Endothelial cell of hepatic sinusoid (primary cell): ENCODE results near the gene RNPEP.
"Not testable (repeated sequence)": the region's sequence is repeated elsewhere in the genome, so short reads cannot be mapped to it uniquely, and the experiment has no call there.

Experiments
- in situ Hi-C: cut with HindIII; loops from 2 replicates; pipeline ENCODE4 v1.10.0; 2017; ENCODE audit warnings: low sequenced_read_pairs

RNPEP gene

GRCh38 chr1:201955009-201955728 lies 27.3 kb upstream of the RNPEP start, which contains the start of gene TIMM17A:
Gene TIMM17A (plus strand): TSS chr1:201955503. CDS start chr1:201955527, 24 bp downstream.
- in situ Hi-C loops: loop anchor here (10.0 kb wide), 1 partner anchor 110 kb away; no protein-coding TSS in a partner anchor

- in situ Hi-C loops: loop anchor here (10.0 kb wide), 1 partner anchor 111 kb away; no protein-coding TSS in a partner anchor
Measured at GRCh38 chr1:201955729-201956143, 26.7 kb upstream of the RNPEP start.

DNA sequence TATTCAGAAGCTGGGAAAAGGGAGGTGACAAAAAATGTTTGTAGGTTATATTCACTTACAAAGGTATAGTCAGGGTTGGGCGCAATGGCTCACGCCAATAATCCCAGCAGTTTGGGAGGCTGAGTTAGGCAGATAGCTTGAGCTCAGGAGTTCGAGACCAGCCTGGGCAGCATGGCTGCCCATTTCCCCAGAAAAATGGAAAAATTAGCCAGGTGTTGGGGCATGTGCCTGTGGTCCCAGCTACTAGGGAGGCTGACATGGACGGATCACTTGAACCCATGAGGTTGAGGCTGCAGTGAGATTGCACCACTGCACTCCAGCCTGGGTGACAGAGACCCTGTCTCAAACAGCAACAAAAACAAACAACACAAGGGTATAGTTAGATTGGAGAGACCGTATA lies 24.1 kb upstream of the RNPEP start:
- in situ Hi-C loops: loop anchor here (10.0 kb wide), 1 partner anchor 114 kb away; no protein-coding TSS in a partner anchor

GRCh38 chr1:201962382-201962781 lies 20.1 kb upstream of the RNPEP start:
- in situ Hi-C loops: not testable (repeated sequence)

- in situ Hi-C loops: no loop called here
Measured at GRCh38 chr1:201964261-201964660, 18.2 kb upstream of the RNPEP start.

- in situ Hi-C loops: no loop called here
Measured at GRCh38 chr1:201966171-201966570, 16.3 kb upstream of the RNPEP start.

- in situ Hi-C loops: no loop called here
Measured at GRCh38 chr1:201968202-201968925, 14.1 kb upstream of the RNPEP start.

DNA sequence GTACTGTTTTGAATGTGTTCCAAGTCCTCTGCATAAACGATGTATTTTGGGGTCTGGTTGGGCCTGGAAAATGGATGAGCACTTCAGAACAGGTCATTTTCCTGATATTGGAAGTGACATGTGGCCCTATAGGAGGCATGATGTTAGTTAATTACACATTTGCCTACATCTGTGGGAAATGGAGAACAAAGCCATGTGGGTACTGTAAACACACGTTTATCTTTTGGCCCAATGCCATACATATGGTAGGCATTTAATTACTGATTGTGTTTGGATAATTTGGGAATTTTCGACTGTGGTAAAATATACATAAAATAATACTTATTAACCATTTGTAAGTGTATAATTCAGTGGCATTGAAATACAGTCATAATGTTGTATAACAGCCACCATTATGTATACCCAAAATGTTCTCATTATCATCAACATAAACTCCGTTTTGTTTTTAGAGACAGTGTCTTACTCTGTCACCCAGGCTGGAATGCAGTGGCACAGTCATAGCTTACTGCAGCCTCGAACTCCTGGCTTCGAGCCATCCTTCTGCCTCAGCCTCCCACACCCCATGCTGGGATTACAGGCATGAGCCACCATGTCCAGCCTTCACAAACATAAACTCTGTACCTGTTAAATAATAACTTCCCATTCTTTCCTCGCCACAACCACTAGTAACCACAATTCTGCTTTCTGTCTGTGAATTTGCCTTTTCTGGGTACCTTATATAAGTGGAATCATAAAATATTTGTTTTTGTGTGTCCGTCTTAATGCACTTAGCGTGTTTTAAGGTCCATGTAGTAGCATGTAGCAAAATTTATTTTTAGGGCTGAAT lies 11.9 kb upstream of the RNPEP start:
- in situ Hi-C loops: no loop called here

GRCh38 chr1:201982082-201982622 lies 296 bp upstream of the RNPEP start:
- in situ Hi-C loops: no loop called here

DNA sequence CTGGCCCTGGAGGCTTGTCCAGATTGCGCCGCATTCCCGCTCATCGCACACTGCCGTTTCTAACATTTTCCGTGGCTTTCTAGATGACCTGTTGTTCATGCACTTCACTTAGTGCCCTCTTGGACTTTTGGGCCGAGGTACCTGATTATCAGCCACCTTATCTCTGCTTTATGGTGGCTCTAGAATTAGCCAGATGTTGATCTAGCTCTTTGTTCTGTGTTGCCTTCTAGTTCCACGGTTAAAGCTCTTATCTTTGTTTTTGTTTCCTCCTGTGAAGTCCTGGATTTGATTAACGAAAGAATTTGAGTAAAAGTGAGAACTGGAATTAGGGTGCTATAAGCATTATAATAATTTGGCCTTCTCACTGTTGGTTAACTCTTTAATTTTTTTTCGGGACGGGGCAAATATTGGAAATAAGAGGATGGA lies 945 bp downstream of the RNPEP start:
- in situ Hi-C loops: no loop called here

DNA sequence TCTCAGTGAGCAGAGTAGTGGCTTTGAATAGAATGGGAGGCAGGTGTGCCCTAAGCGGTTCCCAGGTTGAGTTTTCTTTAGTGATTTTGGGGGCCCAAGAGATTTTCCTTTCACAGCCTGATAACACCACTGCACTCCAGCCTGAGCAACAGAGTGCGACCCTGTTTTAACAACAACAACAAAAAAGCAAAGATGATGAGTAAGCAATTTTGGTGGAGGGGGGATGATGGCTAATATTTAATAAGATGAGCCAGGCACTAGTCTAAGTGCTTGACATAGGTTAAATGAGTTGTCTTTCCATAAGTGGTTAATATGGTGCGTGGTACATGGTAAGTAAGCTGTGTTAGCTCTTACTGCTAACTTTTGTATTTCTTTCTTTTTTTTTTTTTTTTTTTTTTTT lies 2.0 kb downstream of the RNPEP start:
- in situ Hi-C loops: no loop called here

GRCh38 chr1:201985355-201985754 lies 2.9 kb downstream of the RNPEP start:
- in situ Hi-C loops: no loop called here

DNA sequence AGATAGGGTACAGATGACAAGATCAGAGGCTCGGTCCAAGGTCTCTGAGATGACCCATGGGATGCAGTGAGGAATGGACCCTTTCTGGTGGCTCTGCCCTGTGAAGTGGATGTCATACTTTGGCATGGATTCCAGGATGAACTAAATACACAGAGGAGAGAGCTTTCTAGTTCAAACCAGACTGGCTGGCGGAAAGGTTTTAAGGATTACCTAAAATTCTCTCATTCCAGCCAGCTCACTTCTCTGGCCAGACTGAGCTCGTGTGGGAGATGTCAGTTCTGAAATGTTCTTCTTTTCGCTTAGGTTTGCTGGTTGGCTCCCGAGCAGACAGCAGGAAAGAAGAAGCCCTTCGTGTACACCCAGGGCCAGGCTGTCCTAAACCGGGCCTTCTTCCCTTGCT lies 6.2 kb downstream of the RNPEP start:
- in situ Hi-C loops: no loop called here

- in situ Hi-C loops: no loop called here
Measured at GRCh38 chr1:201989354-201990128, 7.1 kb downstream of the RNPEP start.

DNA sequence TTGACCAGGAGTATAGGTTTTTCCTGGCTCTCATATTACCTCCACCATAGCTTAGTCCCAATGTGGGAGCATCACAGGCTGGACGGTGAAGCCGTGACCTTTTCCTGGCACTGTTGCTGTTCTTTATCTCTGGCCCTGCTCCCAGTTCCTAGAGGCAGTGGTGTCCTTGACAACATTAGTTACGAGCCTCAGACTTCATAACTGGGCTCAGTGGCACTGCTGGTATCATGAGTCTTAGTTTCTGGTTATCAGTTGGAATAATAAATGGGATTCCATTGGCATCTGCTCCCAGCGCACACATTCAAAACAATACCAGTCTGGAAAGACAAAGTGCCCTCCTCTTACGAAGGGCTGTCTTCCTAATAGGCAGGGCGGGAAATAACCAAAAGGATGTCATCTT lies 8.0 kb downstream of the RNPEP start:
- in situ Hi-C loops: no loop called here

- in situ Hi-C loops: loop anchor here (5.0 kb wide), 3 partner anchors 83 to 133 kb away; no protein-coding TSS in a partner anchor
Measured at GRCh38 chr1:201999625-202000238, 17.3 kb downstream of the RNPEP start.

DNA sequence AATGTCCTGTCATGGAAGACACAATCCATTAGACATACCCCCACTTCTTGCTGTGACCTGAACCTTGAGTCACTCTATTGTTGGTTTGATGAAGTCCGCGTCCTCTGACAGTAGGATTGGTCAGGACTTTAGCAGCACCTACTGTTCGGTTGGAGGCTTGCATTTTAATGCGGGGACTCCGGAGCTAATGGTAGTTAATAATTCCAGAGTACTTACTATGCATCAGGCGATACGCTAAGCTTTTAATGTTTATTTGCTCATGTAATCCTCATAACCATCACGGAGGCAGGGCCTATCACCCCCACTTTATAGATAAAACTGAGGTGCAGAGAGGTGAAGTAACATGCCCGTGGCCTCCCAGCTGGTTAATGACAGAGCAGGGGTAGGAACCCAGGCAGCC lies 20.1 kb downstream of the RNPEP start:
- in situ Hi-C loops: no loop called here

DNA sequence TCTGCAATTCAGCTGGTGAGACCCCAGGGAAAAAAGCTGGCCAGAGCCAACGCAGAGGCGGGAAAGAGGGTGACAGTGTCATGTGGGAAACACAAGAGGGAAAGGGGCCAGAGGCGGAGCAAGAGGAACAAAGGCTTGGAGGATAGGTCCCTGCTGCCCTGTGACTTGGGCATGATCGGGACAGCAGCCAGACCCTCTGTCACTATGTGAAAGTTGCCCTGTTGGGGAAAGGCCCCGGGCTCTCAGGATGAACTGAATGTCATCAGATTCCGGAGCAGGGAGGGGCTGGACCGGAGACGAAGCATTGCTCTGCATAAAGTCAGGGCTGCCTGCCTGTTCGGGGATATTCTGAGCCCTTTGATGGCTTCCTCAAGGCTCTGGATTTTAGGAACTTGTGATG lies 22.3 kb downstream of the RNPEP start:
- in situ Hi-C loops: no loop called here

DNA sequence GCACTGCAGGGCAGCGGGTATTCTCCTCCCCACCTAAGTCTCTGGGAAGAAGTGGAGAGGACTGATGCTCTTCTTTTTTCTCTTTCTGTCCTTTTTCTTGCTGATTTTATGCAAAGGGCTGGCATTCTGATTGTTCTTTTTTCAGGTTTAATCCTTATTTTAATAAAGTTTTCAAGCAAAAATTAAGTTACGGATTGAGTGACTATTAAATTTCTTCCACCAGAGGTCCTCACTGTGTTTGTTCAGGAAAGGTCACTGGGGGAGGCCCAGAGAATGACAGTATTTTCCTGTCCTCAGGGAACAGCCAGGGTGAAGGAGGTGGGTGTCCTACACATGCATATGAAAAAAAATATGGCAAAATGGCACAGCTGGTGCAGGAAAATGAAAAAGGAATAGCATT lies 23.5 kb downstream of the RNPEP start:
- in situ Hi-C loops: no loop called here

DNA sequence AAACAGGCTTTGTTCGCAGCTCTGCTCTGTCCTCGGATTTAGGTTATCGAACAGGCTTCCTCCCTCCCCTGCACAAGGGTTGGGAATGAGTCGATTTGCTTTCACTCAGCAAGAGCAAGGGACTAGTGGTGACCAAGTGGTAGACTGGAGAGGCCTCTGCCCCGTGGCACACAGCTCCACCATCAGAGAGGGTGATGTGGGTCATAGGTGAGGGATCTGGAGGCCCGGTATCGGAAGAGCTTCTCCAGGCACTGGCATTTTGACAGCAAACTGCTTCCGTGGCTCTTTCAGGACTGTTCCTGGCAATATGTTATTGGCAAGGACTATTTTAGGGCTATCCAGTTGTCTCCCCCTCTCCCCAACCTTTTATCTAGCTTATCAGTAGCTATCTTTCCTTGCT lies 24.9 kb downstream of the RNPEP start:
- in situ Hi-C loops: no loop called here
